Smooth muscle cell (in vitro differentiated cells): ENCODE data around the gene DMD. TPM values are rescaled to one million over a fixed set of nuclear protein-coding genes. Genes with fewer than 3 reads are reported as not detected.

ENCODE experiments used
- DNase-seq: peaks from one replicate; lab custom pipeline; 2025; ENCODE audit not compliant: unreplicated experiment; lab: John Stamatoyannopoulos, UW
- H2AFZ ChIP-seq: fragments of 200-600 bp; sonication (generic); 2 replicates; pipeline ENCODE4 v1.6.0; 2016; ENCODE audit warnings: antibody characterized with exemption, low read depth, mild to moderate bottlenecking
- H3F3A ChIP-seq: fragments of 200-600 bp; sonication (generic); 2 replicates; pipeline ENCODE4 v1.6.0; 2017; ENCODE audit warnings: antibody characterized with exemption, low read depth
- H3K27ac ChIP-seq: fragments of 200-600 bp; sonication (generic); 2 replicates; pipeline ENCODE4 v1.5.1; 2016; ENCODE audit warnings: low read depth, mild to moderate bottlenecking
- H3K27me3 ChIP-seq: fragments of 200-600 bp; sonication (generic); 2 replicates; pipeline ENCODE4 v1.6.1; 2016; ENCODE audit warnings: low read depth, mild to moderate bottlenecking
- H3K36me3 ChIP-seq: fragments of 200-600 bp; sonication (generic); 2 replicates; pipeline ENCODE4 v1.5.1; 2016; ENCODE audit warnings: low read depth
- H3K4me1 ChIP-seq: fragments of 200-600 bp; sonication (generic); 2 replicates; pipeline ENCODE4 v1.5.1; 2016; ENCODE audit warnings: low read depth
- H3K4me2 ChIP-seq: fragments of 200-600 bp; sonication (generic); 2 replicates; pipeline ENCODE4 v1.6.0; 2016; ENCODE audit warnings: mild to moderate bottlenecking
- H3K4me3 ChIP-seq: fragments of 200-600 bp; sonication (generic); 2 replicates; pipeline ENCODE4 v1.5.1; 2016; ENCODE audit warnings: mild to moderate bottlenecking
- H3K79me2 ChIP-seq: fragments of 200-600 bp; sonication (generic); 2 replicates; pipeline ENCODE4 v1.6.0; 2016; ENCODE audit warnings: low read depth, mild to moderate bottlenecking
- H3K9ac ChIP-seq: fragments of 200-600 bp; sonication (generic); 2 replicates; pipeline ENCODE4 v1.6.0; 2016; ENCODE audit warnings: low read depth
- H3K9me3 ChIP-seq: fragments of 200-600 bp; sonication (generic); replicated peaks from 2 replicates; pipeline ENCODE4 v1.5.1; 2016; ENCODE audit warnings: low read depth
- H4K20me1 ChIP-seq: fragments of 200-600 bp; sonication (generic); 2 replicates; pipeline ENCODE4 v1.6.0; 2016; ENCODE audit warnings: low read depth
- WGBS: methylation state at CpG from one replicate; pipeline ENCODE4 v1.1.7; 2016; ENCODE audit warnings: low lambda C conversion rate; 5-methylcytosine and 5-hydroxymethylcytosine counted together
- polyA plus RNA-seq: library from polyadenylated mRNA; unstranded; fragments of >200 nt; fragmentation: Nextera tagmentation; extraction: Ambion mirVana; gene quantifications from 2 replicates; pipeline ENCODE4 v1.2.1, GENCODE V29; 2016
- total RNA-seq: library from RNA; depleted of rRNA; stranded (reverse); fragments of >200 nt; gene quantifications from 2 replicates; pipeline ENCODE4 v1.2.3, GENCODE V29; 2014
- TF ChIP-seq, protein P1 (sequence below): fragments of 200-600 bp; sonication (generic); IDR thresholded peaks from 2 replicates; pipeline ENCODE4 v1.5.1; 2017; ENCODE audit warnings: borderline replicate concordance, mild to moderate bottlenecking, antibody characterized with exemption; ENCODE audit not compliant: insufficient read depth, poor library complexity, severe bottlenecking

The DMD gene
- total and polyA plus RNA-seq, 2 experiments from 2014 or later = 12.3 to 12.6 TPM

DNA sequence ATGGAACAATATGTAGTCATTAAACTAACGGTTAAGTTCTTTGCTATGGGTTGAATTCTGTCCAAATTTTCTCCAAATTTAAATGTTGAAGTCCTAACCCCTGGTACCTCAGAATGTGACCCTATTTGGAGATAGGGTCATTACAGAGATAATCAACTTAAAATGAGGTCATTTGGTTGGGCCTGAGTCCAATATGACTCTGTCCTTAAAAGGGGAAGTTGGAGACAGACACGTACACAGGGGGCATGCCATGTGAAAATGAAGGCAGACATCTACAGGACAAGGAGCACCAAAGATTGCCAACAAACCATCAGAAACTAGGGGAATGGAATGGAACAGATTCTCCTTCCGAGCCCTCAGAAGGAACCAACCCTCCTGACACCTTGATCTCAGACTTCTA, 1647.6 kb downstream of the DMD start:
- no peak overlapping the region for H3K4me3 ChIP-seq
- H3K4me1 ChIP-seq = no peaks in the 10 kb centered on the region
- no peaks in the 10 kb centered on the region for H3K36me3 ChIP-seq
- no peaks in the 10 kb centered on the region for H3K9me3 ChIP-seq
- H2AFZ ChIP-seq = no peak overlapping the region
- TF ChIP-seq, protein P1, sequence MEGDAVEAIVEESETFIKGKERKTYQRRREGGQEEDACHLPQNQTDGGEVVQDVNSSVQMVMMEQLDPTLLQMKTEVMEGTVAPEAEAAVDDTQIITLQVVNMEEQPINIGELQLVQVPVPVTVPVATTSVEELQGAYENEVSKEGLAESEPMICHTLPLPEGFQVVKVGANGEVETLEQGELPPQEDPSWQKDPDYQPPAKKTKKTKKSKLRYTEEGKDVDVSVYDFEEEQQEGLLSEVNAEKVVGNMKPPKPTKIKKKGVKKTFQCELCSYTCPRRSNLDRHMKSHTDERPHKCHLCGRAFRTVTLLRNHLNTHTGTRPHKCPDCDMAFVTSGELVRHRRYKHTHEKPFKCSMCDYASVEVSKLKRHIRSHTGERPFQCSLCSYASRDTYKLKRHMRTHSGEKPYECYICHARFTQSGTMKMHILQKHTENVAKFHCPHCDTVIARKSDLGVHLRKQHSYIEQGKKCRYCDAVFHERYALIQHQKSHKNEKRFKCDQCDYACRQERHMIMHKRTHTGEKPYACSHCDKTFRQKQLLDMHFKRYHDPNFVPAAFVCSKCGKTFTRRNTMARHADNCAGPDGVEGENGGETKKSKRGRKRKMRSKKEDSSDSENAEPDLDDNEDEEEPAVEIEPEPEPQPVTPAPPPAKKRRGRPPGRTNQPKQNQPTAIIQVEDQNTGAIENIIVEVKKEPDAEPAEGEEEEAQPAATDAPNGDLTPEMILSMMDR = no peak
- H3K27me3 ChIP-seq = no peaks in the 10 kb centered on the region
- H3K27ac ChIP-seq = no peak overlapping the region
- H4K20me1 ChIP-seq = no peaks in the 10 kb centered on the region
- H3K4me2 ChIP-seq = no peak overlapping the region
- H3K79me2 ChIP-seq = no peaks in the 10 kb centered on the region
- H3F3A ChIP-seq = no peaks in the 10 kb centered on the region
- DNase-seq = no peak
- 82% methylated on average over 3 of the region's 3 CpGs for WGBS
- H3K9ac ChIP-seq = no peak overlapping the region

DNA sequence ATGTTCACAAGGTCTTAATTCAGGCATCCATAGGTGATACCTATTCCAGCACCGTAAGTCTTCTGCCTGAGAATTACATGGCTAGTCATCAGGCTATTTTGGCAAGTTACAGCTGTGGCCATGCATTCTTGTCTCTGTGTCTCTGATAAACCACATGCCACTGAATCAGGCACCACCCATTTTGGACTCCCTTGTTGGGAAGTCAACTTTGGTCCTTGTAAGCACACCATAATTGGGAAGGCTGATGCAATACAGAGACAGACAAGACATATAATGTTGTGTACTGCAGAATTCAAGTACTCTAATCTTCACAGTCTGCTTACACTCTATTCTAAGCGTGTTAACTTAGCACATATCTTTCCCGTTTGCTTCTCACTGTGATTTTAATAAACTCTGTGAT, 1655.8 kb downstream of the DMD start:
- Histone ChIP-seq H3K9me3 (no peaks in the 10 kb centered on the region), H3K4me2 (no peak overlapping the region), H3K27ac (no peak overlapping the region), H4K20me1 (no peaks in the 10 kb centered on the region), H3K4me1 (no peaks in the 10 kb centered on the region), H2AFZ (no peak overlapping the region), H3K4me3 (no peak overlapping the region), H3K9ac (no peak overlapping the region), H3K36me3 (no peaks in the 10 kb centered on the region), H3K27me3 (no peaks in the 10 kb centered on the region), H3K79me2 (no peaks in the 10 kb centered on the region), H3F3A (no peaks in the 10 kb centered on the region)
- 90% methylated on average over 3 of the region's 3 CpGs for WGBS
- TF ChIP-seq, protein P1 = no peak
- DNase-seq = no peak

DNA sequence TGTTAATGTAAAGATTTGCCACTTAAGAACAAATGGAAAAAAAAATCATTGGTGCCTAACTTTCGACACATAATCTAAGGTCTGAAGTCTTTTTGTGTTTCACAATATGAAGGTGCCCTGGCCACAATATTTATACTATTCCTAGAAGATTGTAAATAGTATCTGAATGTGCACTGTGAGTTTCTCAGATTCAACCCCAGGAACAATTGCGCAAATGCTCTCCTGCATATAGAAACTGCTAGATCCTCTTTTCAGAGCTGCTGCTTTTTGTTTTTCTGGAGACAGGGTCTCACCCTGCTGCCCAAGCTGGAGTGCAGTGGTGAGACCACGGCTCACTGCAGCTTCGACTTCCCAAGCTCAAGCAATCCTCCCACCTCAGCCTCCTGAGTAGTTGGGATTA, 1659.4 kb downstream of the DMD start:
- TF ChIP-seq, protein P1 = no peak
- 88% methylated on average over 4 of the region's 4 CpGs for WGBS

DNA sequence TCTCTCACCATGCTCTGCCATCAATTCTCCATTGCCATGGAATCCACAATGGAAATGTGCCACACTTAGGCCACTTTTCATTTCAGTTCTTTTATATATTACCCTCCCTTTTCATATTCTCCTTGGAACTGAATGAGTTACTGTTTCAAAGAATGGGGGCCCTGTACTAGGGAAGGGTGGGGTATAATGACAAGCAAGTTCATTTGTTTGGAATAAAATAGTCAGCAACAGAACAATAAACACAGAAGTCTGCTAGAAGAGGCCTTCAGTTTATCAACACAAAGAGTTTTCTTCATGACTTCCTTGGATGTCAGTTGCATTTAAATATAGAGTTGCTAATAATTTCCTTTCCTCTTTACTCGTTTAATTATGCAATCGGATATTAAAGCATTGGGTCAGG, 1661.2 kb downstream of the DMD start:
- no peak overlapping the region for H3K9ac ChIP-seq
- no peak overlapping the region for H2AFZ ChIP-seq
- H3K4me1 ChIP-seq = no peaks in the 10 kb centered on the region
- no peaks in the 10 kb centered on the region for H3K9me3 ChIP-seq
- no peaks in the 10 kb centered on the region for H3F3A ChIP-seq
- no peak for DNase-seq
- H3K27me3 ChIP-seq = no peaks in the 10 kb centered on the region
- no peaks in the 10 kb centered on the region for H4K20me1 ChIP-seq
- WGBS = 78% methylated on average over 2 of the region's 2 CpGs
- no peak overlapping the region for H3K27ac ChIP-seq
- H3K4me2 ChIP-seq = no peak overlapping the region
- no peak overlapping the region for H3K4me3 ChIP-seq
- TF ChIP-seq, protein P1 = no peak
- no peaks in the 10 kb centered on the region for H3K79me2 ChIP-seq
- no peaks in the 10 kb centered on the region for H3K36me3 ChIP-seq

More for the DNA sequence above, 1659.4 kb downstream of the DMD start:
- Histone ChIP-seq H3K36me3 (no peaks in the 10 kb centered on the region), H3K79me2 (no peaks in the 10 kb centered on the region), H3K9me3 (no peaks in the 10 kb centered on the region), H3K4me2 (no peak overlapping the region), H3K27me3 (no peaks in the 10 kb centered on the region), H3F3A (no peaks in the 10 kb centered on the region), H3K27ac (no peak overlapping the region), H2AFZ (no peak overlapping the region), H3K9ac (no peak overlapping the region), H4K20me1 (no peaks in the 10 kb centered on the region), H3K4me1 (no peaks in the 10 kb centered on the region), H3K4me3 (no peak overlapping the region)
- no peak for DNase-seq
